Omental fat pad (tissue), 4 donors: ENCODE results near the gene KDM5D. TPM values are rescaled to one million over a fixed set of nuclear protein-coding genes. Genes with fewer than 3 reads are reported as not detected.

Source experiments
- ATAC-seq: fragments of 150-250 bp; one replicate; pipeline ENCODE4 v1.9.1; 2016; ENCODE audit warnings: mild to moderate bottlenecking, moderate library complexity; ENCODE audit not compliant: low FRiP score
- DNase-seq: peaks from one replicate; pipeline ENCODE4 v3.0.0-alpha.2; 2019; ENCODE audit warnings: low spot score
- CTCF ChIP-seq, 3 donors: fragments of 450-650 bp; IDR thresholded peaks; one replicate each; pipeline ENCODE4 v1.5.1; 2016 to 2017; ENCODE audit warnings: antibody characterized with exemption in 3 of 3, mild to moderate bottlenecking in 3 of 3, moderate library complexity in 2 of 3
- total RNA-seq, 4 donors: library from RNA; depleted of rRNA; stranded (reverse); fragments of >200 nt; gene quantifications; one replicate each; pipeline ENCODE4 v1.1.0, GENCODE V29; 2016

KDM5D gene
- total RNA-seq, 4 donors from 2014 or later = 0.25 to 71.2 (median 39.0) TPM; not detected in 1

- no peak for TF ChIP-seq CTCF (IDR thresholded peaks at IDR 0.05)
- DNase-seq = no peak
- ATAC-seq = no peak
Observed at GRCh38 chrY:19715226-19715625, 29.3 kb downstream of the KDM5D start.

DNA sequence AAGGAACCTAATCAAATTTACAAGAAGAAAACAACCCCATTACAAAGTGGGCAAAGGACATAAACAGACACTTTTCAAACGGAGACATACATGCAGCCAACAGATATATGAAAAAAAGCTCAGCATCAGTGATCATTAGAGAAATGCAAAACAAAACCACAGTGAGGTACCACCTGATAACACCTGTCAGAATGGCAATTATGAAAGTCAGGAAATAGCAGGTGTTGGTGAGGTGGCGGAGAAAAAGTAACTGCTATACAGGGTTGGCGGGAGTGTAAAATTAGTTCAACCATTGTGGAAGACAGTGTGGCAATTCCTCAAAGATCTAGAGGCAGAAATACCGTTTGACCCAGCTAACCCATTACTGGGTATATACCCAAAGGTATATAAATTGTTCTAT, 31.1 kb downstream of the KDM5D start:
- no peak for ATAC-seq
- TF ChIP-seq CTCF (IDR thresholded peaks at IDR 0.05) = no peak
- DNase-seq = no peak

- TF ChIP-seq CTCF (IDR thresholded peaks at IDR 0.05) = no peak
- DNase-seq = no peak
Observed at GRCh38 chrY:19706273-19706672, 38.3 kb downstream of the KDM5D start.

GRCh38 chrY:19698495-19698894, 46.0 kb downstream of the KDM5D start:
- no peak for DNase-seq
- ATAC-seq = no peak
- TF ChIP-seq CTCF (IDR thresholded peaks at IDR 0.05) = no peak

More at GRCh38 chrY:19706273-19706672, 38.3 kb downstream of the KDM5D start:
- ATAC-seq = no peak

DNA sequence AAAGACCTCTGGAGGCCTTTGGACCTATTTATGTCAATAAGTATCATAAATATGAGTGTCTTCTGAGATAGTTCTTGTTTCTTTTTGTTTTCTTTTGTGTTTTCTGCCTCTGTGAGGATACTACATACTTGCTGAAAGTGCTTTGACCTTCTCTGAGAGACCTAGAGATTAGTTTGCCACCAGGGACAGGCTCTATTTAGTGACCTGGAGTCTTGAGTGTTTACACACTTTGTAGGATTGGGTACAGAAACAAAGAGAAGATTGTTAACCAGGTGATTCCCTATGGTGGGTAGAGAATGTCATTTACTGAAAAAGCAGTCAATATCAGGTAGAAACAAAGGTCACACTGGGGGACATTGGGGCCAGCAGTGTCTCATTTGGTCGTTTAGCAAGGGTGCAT, 63.7 kb downstream of the KDM5D start:
- no peak for TF ChIP-seq CTCF (IDR thresholded peaks at IDR 0.05)
- no peak for DNase-seq
- no peak for ATAC-seq
